Kidney capillary endothelial cell (primary cell): Measurements from ENCODE around the gene ASCC2.
"Not testable (repeated sequence)": the region's sequence is repeated elsewhere in the genome, so short reads cannot be mapped to it uniquely, and the experiment has no call there.

Experiments used
- DNase-seq: peaks from one replicate; pipeline ENCODE4 v3.0.0-alpha.2; 2018; ENCODE audit warnings: low spot score

The ASCC2 gene

GRCh38 chr22:29784451-29785361 lies 53.4 kb downstream of the ASCC2 start:
- no peak for DNase-seq

GRCh38 chr22:29782061-29782845 lies 55.8 kb downstream of the ASCC2 start:
- DNase-seq, result no peak

GRCh38 chr22:29780748-29781676 lies 57.1 kb downstream of the ASCC2 start:
- DNase-seq, result no peak

DNA sequence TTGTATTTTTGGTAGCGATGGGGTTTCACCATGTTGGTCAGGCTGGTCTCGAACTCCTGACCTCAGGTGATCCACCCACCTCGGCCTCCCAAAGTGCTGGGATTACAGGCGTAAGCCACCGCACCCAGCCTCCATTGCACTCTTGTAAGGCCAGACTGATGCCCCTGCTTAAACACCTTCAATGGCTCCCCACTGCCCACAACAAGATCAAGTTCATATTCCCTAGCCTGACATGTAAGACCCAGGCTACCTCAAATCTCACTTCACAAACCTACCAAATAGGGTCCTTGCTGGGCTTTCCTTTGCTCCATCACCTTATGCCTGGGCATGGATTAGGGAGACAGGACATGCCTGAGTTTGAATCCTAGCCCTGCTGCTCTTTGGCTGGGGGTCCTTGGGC lies 57.9 kb downstream of the ASCC2 start:
- no peak for DNase-seq

- no peak for DNase-seq
Measured at GRCh38 chr22:29773233-29773632, 64.8 kb downstream of the ASCC2 start.

- DNase-seq, result no peak
Measured at GRCh38 chr22:29772170-29772641, 65.9 kb downstream of the ASCC2 start.

DNA sequence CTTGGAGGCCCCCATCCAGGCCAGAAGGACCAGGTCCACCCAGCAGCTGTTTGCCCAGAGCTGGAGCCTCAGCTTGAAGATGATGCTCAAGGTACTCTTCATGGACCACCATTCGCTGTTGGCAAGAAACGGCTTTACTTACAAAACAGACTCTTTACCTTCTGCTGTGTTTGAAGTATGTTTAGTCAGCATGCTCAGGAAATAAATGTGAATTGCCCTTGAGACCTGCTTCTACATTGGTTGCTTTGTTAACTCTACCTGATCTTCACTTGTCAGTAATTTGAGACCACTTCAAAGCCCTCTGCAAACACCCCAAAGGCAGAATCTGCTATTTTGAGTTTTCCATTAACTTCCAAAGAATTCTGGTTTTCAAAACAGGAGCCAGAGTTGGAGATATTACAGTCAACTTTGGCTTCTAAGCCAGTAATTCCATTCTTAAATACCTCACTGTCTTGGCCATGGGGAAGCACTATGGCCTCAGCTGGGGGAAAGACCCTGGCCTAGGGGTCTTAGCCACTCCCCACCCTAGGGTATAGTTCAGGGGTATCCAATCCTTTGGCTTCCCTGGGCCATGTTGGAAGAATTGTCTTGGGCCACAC lies 68.3 kb downstream of the ASCC2 start:
- no peak for DNase-seq

DNA sequence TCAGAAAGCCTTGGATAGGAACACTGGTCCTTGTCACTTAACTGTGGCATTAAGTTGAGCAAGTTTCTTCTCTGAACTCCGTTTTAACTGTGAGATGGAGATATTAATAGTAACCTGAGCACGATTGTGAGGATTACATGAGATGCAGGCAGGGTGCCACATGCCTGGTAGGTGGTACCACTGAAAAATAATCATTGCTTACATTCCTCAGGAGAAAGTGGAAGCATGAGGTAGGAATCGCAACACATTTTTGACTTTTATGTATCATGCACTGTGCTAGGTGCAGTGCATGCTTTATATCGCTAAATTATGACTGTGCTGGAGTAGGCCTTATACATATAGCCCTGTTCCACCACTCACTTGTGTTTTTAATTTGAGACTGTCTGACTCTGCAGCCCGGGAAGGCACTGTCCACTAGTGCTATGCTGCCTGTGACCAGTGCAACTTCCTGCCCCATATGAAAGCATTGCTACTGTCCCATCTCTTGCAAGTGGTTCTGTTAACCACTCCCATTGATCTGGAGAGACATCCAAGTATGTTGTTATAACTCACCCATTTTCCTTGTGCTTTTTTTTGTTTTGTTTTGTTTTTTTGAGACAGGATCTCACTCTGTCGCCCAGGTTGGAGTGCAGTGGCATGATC lies 69.9 kb downstream of the ASCC2 start:
- DNase-seq, result peak; percentile 36

DNA sequence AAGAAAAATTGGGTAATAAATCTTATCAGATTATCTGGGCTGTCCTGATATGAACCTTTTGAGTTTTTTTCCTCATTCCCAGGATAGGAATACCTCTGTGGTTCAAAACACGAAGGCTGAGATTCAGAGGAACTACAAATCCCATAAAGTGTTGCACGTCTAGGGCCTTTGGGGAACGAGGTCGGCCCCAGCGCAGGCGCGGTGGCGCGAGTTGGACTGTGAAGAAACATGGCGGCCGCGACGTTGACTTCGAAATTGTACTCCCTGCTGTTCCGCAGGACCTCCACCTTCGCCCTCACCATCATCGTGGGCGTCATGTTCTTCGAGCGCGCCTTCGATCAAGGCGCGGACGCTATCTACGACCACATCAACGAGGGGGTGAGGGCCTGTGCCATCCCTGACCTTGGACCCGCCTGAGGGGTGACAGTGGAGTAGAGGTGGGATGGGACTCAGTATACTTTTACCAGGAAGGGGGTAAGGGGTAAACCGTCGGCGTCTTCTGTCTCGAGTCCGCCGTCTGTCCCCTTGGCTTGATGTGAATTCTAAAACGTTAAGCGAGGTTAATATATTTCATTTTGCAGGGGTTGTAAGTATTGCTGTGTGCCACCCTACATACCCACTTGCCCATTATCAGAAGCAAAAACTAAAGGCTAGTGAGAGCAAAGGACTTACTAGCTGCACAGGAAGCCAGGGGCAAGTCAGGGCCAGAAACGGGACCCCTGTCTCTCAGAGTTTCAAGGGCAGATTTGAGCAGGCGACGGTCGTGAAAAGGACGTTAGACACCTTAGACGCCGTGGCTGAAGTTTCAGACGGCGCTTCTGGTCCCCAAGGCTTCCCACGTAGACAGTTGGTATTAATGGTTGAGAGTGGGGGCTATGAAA lies 70.7 kb downstream of the ASCC2 start, which contains the start of gene UQCR10:
TSS of gene UQCR10 (plus strand) at position 199 of the 881 bp plus-strand sequence. CDS start at position 229, 30 bp downstream.
- peak; percentile 92 for DNase-seq

- DNase-seq, result peak; percentile 96
Measured at GRCh38 chr22:29766632-29767170, 71.4 kb downstream of the ASCC2 start, which contains the start of gene ZMAT5. ZMAT5 (minus strand) TSS chr22:29767007; CDS start chr22:29748544, 18,463 bp downstream.

GRCh38 chr22:29765905-29766631 lies 72.0 kb downstream of the ASCC2 start:
- DNase-seq, result no peak

GRCh38 chr22:29762263-29762662 lies 75.8 kb downstream of the ASCC2 start:
- no peak for DNase-seq

DNA sequence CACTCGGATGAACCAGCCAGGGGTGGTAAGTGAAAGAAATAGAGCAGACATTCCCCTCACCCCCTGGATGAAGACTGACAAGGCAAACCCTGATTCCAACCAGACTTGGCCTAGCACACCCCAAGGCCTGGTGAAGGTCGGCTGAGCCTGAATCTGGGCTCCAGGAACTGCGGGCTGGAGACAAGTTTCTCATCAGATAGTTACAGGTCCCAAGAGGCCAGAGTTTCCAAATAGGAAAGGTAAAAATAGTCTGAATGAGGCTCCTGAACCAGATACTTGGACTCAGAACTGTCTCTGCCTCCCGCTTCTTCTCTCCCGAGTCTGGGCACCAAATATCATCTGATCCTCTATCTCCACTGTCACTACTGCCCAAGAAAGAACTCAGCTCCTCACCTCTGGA lies 79.1 kb downstream of the ASCC2 start:
- DNase-seq, result no peak

- DNase-seq, result no peak
Measured at GRCh38 chr22:29758068-29758622, 79.9 kb downstream of the ASCC2 start.

DNA sequence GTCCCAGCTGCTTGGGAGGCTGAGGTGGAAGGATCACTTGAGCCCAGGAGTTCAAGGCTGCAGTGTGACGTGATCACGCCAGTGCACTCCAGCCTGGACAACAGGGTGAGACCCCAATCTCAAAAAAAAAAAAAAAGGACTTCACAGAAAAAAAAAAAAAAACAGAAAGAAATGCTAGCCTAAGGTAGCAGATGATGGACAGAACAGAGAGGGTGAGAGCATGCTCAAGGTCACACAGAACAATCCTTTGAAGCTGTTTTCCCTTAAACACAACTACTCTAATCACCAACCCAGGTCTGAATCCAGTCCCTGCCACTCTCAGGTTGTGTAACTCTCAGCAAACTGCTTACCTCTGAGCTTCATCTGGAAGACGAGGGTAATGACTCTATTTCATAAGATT lies 81.0 kb downstream of the ASCC2 start:
- DNase-seq, result no peak

- DNase-seq, result no peak
Measured at GRCh38 chr22:29756341-29756740, 81.7 kb downstream of the ASCC2 start.

DNA sequence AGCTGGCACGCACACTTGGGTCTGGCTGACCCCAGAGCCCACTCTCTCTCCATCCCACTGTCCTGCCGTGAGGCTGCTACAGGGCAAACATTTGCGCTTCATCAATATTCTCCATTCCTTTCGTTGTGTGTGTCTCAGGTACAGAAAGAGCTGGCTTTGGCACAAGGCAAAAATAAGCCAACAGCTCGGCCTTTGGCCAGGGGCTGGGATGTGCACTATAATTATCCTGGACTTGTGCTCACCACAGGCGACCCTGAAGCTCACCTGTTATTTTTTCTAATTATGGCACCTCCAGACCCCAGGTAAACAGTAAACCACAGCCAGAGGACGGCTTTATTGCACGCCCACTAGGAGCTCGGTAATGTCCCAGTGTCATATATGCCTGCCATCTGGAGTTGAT lies 82.2 kb downstream of the ASCC2 start:
- no peak for DNase-seq

- DNase-seq, result not testable (repeated sequence)
Measured at GRCh38 chr22:29754658-29755395, 83.2 kb downstream of the ASCC2 start.
